Fibroblast of skin of abdomen (primary cell): Measurements from ENCODE around the gene SLC22A4.

ENCODE experiments used
- DNase-seq: peaks from one replicate; pipeline ENCODE4 v3.0.0-alpha.2; 2013

The SLC22A4 gene

GRCh38 chr5:132275367-132276220 lies 18.6 kb upstream of the SLC22A4 start:
- no peak for DNase-seq

- no peak for DNase-seq
These were observed 16.9 kb upstream of the SLC22A4 start for GRCh38 chr5:132277256-132277655.

- DNase-seq = no peak
These were observed 16.0 kb upstream of the SLC22A4 start for GRCh38 chr5:132277971-132278853.

DNA sequence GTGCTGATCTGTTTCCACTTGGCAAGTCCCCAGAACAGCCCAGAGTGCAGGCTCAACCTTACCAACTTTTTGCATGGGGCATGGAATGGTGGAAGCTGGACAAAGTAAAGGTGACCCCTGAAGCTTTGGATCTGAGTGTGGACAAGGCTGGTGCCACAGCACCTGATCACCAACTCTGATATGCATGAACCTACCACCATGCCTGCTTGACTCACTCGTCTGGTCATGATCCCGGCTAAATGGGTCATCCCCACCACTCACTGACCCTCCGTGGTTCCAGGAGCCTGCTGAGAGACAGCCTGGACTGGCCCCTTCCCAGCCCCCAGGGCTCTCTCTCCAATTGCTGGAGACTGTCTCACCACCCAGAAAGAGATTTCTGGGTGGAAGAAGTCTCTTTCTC lies 14.4 kb upstream of the SLC22A4 start:
- no peak for DNase-seq

GRCh38 chr5:132280371-132281240 lies 13.6 kb upstream of the SLC22A4 start:
- DNase-seq = no peak

DNA sequence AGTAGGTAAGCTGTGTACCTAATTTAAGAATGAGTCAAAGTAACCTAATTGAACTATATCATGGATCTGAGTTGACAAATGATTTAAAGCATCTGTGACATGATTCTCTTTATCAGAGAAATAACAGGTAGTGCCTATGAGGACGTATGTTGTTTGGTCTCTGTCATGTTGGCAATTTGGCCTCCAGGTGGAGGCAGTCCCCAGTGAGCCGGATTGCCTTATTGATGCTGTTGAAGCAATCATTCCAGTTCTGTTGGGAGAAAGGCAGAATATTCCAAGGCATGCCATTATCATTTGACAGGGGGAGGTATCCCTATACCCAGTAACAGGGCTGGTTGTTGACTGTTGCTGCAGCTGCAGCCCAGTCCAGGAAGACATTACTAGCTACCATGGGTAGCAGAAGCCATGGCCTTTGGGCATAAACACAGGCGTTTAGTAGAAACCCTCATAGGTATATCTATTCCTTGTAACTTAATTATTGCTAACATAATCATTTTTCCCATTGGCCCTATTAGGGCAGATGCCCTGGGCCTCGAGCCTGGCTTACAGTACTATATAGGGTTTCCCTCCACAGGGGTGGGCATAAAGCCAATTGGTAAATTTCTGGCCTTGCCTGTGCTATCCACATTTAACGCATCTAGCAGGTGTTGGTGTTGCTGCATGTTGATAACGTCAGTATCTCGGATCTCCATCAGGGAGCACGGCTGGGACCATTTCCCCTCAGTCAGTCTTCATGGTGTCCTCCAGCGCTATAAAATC lies 12.2 kb upstream of the SLC22A4 start:
- no peak for DNase-seq

GRCh38 chr5:132283423-132284043 lies 10.7 kb upstream of the SLC22A4 start:
- peak; percentile 59 for DNase-seq

DNA sequence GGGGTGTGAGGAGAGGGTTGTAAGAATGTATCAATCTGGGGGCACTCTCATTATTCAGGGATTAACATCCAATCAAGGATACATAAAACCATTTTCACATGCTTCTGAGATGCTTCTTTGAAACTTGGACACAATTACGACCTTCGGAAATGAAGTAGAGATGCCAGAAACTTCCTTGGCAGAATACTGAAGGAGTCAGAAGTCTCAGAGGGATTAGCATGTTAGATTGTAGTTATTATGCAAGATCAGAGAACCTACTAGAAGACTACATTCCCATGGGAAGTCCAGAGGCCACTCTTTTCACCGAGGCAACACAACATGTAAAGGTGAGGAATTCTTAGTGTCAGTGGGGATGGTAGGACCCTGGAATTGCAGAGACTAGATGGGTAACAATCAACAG lies 5.1 kb upstream of the SLC22A4 start:
- no peak for DNase-seq

- no peak for DNase-seq
These were observed 3.2 kb upstream of the SLC22A4 start for GRCh38 chr5:132291026-132291425.

DNA sequence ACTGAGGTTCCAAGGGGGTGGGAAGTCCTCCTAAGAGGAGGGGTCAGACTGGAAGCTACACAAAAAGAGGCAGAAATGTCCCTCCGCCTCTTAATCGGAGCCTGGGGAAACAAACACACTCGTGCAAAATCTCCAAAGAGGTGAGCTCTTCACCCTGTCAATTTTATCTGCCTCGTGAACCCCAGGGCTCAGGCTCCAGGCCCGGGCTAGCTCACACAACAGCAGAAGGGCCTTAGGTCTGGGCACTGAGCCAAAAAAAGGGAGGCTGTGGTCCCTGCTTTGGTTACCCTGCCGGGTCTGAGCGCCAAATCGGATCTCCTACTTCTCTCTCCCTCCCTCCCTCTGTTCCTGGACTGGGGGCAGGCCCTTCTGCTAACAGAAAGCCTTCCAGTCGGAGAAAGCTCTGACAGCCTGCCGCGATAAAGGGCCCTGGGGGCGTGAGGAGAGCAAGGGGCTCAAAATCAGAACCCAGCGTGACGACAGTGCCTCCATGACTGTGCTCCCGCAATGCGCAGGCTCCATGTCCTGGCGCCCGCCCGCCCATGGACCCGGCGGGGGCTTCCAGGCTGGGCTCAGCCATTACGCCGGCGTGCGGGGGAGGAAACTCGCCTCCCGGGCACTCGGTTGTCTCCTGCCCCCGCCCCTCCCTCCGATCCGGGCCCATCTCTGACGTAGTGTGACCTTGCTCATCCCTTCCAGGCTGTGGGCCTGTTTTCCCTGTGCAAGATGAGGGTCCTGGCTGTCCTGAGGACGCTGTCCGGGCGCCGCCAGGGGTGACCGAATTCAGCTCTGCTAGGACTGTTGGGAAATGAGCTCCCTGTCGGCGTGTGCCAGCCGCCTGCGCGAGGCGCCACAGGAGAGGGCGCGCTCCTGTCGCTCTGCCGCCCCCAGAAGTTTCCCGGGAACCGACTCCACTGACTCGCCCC lies 865 bp upstream of the SLC22A4 start:
- DNase-seq = peak; percentile 90

GRCh38 chr5:132294728-132295504 lies 722 bp downstream of the SLC22A4 start:
- peak; percentile 79 for DNase-seq

DNA sequence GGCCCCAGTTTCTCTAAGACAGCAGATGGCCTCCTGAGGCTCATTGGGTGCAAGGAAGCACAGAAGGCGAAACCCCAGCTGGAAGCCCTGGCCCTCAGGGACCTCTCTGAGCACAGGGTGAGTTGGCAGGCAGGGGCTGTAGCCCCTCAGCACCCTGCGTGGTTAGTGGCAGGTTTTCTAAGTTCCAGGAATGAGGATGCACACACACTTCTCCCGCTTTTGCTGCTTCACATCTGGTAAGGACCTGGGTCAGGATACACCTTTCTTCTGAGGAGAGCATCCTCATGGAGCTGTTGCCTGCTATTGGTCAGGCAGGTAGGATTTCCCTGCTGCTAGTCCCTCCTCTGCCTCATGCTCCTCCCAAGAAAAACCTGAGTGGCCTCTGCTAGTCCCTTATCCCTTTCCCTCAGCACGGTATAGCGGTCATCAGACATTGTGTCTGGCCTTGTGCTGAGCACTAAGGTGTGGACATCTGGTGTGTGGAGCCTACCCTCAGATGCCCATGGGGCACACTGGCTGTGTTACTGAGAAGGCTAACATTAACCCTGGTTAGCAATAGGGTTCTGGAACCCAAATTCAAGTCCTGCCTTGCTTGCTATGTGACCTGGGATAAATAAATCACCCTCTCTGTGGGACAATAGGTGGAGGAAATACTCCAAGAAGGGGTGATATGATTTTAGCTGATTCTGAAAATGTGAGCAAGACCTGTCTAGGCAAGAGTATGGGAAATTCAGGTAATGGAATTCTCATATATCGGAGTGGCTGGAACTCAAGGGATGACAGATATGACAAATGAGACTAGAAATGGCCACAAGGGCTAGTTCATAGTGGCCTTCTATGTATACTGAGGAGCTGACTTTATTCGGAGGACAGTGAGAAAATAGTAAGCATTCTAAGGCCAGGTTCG lies 1.6 kb downstream of the SLC22A4 start:
- no peak for DNase-seq

- no peak for DNase-seq
These were observed 2.3 kb downstream of the SLC22A4 start for GRCh38 chr5:132296412-132297016.

DNA sequence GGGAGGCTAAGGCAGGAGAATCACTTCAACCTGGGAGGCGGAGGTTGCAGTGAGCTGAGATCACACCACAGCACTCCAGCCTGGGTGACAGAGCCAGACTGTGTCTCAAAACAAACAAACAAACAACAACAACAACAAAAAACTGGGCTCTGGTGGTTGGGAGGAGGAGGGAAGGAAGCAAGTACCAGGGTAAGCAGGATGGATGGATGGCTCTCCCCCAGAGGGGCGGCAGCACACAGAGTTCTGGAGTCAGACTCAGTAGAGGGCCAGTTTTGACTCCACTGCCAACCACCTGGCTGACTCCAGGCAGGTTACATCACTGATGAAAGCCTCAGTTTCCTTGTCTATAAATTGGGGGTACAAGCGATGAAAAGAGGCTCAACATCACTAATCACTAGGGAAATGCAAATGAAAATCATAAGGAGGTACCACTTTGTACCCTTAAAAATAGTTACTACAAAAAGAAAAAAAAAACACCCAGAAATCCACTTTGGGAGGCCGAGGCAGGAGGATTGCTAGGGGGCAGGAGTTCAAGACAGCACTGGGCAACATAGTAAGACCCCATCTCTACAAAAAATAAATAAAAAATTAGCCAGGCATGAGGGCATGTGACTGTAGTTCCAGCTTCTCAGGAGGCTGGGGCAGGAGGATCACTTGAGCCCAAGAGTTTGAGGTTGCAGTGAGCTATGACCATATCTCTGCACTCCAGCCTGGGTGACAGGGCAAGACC lies 3.2 kb downstream of the SLC22A4 start:
- no peak for DNase-seq

DNA sequence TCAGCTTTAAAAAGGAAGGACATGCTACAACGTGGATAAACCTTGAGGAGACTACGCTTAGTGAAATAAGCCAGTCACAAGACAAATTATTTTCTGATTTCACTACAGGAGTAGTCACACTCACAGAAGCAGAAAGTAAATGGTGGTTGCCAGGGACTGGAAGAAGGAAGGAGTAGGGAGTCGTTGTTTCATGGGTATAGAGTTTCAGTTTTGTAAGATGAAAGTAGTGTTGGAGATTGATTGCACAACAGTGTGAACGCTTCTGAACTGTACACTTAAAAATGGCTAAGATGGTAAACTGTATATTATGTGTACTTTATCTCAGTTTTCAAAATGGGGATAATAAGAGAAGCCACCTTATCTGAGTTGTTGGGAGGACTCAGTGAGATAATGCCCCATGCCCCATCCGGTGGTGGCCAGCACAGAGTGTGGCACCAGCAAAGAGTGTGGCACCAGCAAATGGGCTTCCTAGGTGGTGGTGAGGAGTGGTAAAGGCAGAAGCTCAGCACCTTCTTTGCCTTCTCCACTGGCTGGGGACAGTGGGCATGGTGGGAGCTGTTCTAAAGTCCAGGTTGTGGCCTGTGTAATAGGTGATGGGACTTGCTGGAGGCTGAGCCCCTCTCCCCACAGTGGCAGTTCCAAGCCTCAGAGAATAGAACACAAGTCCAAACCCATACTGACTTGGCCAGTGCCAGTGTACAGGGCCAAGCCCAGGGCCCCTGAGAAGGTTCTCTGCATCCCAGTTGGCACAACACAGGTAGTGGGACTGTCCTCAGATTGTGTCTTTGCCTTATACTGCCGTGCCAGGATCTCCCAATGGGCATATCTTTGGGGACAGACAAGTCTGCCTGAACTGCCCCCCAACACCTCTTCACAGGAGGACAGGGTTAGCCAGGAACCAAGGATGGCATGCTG lies 4.4 kb downstream of the SLC22A4 start:
- no peak for DNase-seq

DNA sequence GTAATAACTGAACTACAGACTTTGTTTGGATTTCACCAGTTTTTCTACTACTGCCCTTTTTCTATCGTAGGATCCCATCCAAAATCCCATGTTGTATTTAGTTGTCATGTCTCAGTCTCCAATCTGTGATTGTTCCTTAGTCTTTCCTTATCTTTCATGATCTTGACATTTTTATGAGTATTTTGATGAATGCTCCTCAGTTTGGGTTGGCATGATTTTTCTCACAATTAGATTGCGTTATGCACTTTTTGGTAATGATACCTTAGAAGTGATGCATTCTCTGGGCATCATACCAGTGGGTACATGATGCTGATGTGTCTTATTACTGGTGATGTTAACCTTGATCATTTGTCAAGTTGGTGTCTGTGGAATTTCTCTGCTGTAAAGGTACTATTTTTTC lies 5.7 kb downstream of the SLC22A4 start:
- DNase-seq = no peak
